HepG2 (cell line): ENCODE results near the gene CUL4A.

ENCODE experiments used
- GFI1 ChIP-seq: sonication (generic); formaldehyde crosslinking; IDR thresholded peaks from 2 replicates; pipeline ENCODE4 v1.5.0; 2020; ENCODE audit warnings: missing genetic modification reagents, mild to moderate bottlenecking, borderline replicate concordance
- KDM5B ChIP-seq: sonication (generic); formaldehyde crosslinking; IDR thresholded peaks from 2 replicates; pipeline ENCODE4 v1.4.0; 2020; ENCODE audit warnings: missing genetic modification reagents, mild to moderate bottlenecking, borderline replicate concordance
- MAFG ChIP-seq: sonication (generic); formaldehyde crosslinking; IDR thresholded peaks from 2 replicates; pipeline ENCODE4 v1.5.1; 2020; ENCODE audit warnings: mild to moderate bottlenecking, missing genetic modification reagents
- POLR2A ChIP-seq, 2 experiments: IDR thresholded peaks; 2 replicates each; pipeline ENCODE4 v1.6.1; 2011; ENCODE audit warnings: low read depth in 2 of 2, low read length in 2 of 2, mild to moderate bottlenecking in 1 of 2, moderate library complexity in 1 of 2; ENCODE audit not compliant: insufficient read depth in 1 of 2
- POLR2AphosphoS5 ChIP-seq: IDR thresholded peaks from 2 replicates; pipeline ENCODE4 v1.6.1; 2012; ENCODE audit warnings: low read depth, low read length
- SIN3A ChIP-seq: IDR thresholded peaks from 2 replicates; pipeline ENCODE4 v1.6.1; 2011; ENCODE audit warnings: low read depth, mild to moderate bottlenecking, control low read depth, low read length, borderline replicate concordance
- SMC3 ChIP-seq: IDR thresholded peaks from 2 replicates; pipeline ENCODE4 v1.6.1; 2011; ENCODE audit warnings: low read length, improper control_type of control experiment
- ZFP1 ChIP-seq: IDR thresholded peaks from 2 replicates; pipeline ENCODE4 v1.6.1; 2016
- ZFP62 ChIP-seq: sonication (generic); formaldehyde crosslinking; IDR thresholded peaks from 2 replicates; pipeline ENCODE4 v1.4.0; 2020; ENCODE audit warnings: missing genetic modification reagents
- TF ChIP-seq, protein P1 (sequence below): fragments of 450-650 bp; IDR thresholded peaks from 2 replicates; pipeline ENCODE4 v1.6.1; 2017; ENCODE audit warnings: mild to moderate bottlenecking
- TF ChIP-seq, protein P2 (sequence below): sonication (generic); formaldehyde crosslinking; IDR thresholded peaks from 2 replicates; pipeline ENCODE4; 2020; ENCODE audit warnings: missing genetic modification reagents, mild to moderate bottlenecking, borderline replicate concordance
- TF ChIP-seq, protein P3 (sequence below): sonication (generic); formaldehyde crosslinking; IDR thresholded peaks from 2 replicates; pipeline ENCODE4 v1.5.0; 2020; ENCODE audit warnings: mild to moderate bottlenecking, missing genetic modification reagents, moderate library complexity
- TF ChIP-seq, protein P4 (sequence below): sonication (generic); formaldehyde crosslinking; IDR thresholded peaks from 2 replicates; pipeline ENCODE4 v1.8.1; 2023; ENCODE audit warnings: mild to moderate bottlenecking, moderate library complexity, missing genetic modification reagents

DNA sequence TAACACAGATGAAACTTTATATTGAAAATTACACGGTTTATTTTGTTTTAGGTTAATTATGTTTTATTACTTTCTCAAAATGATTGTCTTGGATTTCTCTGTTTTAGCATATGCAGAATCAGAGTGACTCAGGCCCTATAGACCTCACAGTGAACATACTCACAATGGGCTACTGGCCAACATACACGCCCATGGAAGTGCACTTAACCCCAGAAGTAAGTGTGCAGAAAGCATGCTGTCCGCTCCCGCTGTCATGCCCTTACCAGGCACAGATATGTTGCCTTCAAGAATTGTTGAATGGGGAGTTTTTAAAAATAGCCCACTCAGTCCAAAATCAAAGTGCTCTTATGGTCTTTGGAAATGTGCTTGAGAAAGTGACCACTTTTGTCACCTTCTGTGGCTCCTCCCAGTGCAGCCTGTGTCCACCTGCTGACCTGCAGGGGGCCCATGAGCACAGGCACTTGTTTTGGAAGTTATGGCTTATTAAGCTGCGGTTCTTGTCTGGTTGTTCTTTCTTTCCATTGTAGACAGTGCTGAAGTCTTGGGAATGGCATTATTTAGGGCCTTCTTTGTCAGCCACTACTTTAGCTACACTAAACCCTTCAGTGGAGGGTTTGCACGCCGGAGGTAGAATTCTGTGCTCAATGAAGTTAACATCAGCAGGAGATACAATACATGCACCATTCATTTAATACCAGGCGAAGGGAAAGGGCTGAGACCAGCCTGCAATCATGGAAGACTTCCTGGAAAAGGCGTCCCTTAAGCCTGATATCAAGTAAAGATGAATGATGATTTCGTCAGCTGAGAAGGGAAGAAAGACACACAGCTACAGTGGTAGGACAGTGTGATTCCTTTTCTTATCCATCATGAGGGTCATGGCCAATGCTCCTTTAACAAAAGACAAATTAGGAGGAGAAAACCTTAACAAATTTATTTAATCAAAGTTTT lies 36.7 kb downstream of the CUL4A start:
- TF ChIP-seq POLR2A (IDR thresholded peaks at IDR 0.05; ENCODE audit: insufficient read depth in 1 of 2, low read depth in 2 of 2, low read length in 2 of 2) (no peak), ZFP62 (no peak), MAFG (CRISPR knock-in tag) (no peak), POLR2AphosphoS5 (no peak), GFI1 (no peak), KDM5B (CRISPR knock-in tag) (no peak), SMC3 (no peak), ZFP1 (CRISPR knock-in tag) (no peak), SIN3A (no peak)
- TF ChIP-seq, protein P1, sequence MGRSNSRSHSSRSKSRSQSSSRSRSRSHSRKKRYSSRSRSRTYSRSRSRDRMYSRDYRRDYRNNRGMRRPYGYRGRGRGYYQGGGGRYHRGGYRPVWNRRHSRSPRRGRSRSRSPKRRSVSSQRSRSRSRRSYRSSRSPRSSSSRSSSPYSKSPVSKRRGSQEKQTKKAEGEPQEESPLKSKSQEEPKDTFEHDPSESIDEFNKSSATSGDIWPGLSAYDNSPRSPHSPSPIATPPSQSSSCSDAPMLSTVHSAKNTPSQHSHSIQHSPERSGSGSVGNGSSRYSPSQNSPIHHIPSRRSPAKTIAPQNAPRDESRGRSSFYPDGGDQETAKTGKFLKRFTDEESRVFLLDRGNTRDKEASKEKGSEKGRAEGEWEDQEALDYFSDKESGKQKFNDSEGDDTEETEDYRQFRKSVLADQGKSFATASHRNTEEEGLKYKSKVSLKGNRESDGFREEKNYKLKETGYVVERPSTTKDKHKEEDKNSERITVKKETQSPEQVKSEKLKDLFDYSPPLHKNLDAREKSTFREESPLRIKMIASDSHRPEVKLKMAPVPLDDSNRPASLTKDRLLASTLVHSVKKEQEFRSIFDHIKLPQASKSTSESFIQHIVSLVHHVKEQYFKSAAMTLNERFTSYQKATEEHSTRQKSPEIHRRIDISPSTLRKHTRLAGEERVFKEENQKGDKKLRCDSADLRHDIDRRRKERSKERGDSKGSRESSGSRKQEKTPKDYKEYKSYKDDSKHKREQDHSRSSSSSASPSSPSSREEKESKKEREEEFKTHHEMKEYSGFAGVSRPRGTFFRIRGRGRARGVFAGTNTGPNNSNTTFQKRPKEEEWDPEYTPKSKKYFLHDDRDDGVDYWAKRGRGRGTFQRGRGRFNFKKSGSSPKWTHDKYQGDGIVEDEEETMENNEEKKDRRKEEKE = no peak
- TF ChIP-seq, protein P2, sequence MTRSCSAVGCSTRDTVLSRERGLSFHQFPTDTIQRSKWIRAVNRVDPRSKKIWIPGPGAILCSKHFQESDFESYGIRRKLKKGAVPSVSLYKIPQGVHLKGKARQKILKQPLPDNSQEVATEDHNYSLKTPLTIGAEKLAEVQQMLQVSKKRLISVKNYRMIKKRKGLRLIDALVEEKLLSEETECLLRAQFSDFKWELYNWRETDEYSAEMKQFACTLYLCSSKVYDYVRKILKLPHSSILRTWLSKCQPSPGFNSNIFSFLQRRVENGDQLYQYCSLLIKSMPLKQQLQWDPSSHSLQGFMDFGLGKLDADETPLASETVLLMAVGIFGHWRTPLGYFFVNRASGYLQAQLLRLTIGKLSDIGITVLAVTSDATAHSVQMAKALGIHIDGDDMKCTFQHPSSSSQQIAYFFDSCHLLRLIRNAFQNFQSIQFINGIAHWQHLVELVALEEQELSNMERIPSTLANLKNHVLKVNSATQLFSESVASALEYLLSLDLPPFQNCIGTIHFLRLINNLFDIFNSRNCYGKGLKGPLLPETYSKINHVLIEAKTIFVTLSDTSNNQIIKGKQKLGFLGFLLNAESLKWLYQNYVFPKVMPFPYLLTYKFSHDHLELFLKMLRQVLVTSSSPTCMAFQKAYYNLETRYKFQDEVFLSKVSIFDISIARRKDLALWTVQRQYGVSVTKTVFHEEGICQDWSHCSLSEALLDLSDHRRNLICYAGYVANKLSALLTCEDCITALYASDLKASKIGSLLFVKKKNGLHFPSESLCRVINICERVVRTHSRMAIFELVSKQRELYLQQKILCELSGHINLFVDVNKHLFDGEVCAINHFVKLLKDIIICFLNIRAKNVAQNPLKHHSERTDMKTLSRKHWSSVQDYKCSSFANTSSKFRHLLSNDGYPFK (CRISPR knock-in tag) = no peak
- TF ChIP-seq, protein P3, sequence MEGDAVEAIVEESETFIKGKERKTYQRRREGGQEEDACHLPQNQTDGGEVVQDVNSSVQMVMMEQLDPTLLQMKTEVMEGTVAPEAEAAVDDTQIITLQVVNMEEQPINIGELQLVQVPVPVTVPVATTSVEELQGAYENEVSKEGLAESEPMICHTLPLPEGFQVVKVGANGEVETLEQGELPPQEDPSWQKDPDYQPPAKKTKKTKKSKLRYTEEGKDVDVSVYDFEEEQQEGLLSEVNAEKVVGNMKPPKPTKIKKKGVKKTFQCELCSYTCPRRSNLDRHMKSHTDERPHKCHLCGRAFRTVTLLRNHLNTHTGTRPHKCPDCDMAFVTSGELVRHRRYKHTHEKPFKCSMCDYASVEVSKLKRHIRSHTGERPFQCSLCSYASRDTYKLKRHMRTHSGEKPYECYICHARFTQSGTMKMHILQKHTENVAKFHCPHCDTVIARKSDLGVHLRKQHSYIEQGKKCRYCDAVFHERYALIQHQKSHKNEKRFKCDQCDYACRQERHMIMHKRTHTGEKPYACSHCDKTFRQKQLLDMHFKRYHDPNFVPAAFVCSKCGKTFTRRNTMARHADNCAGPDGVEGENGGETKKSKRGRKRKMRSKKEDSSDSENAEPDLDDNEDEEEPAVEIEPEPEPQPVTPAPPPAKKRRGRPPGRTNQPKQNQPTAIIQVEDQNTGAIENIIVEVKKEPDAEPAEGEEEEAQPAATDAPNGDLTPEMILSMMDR = peak; percentile 52
- TF ChIP-seq, protein P4, sequence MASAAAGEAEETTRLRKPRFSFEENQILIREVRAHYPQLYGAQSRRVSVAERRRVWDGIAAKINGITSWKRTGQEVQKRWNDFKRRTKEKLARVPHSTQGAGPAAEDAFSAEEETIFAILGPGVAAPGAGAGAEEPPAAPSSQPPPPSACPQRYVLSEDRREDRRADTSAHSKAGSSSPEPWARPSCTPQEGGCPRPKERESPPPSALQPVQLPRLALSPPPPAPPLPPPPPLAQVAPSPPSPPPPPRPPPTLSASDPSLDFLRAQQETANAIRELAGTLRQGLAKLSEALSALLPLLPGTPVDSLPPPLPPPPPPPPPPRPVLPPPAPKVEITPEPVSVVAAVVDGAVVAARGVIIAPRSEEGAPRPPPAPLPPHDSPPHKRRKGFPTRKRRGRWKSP (CRISPR knock-in tag) = no peak
